WTC11 (cell line): ENCODE data around the gene MYOG. TPM values are rescaled to one million over a fixed set of nuclear protein-coding genes. Genes with fewer than 3 reads are reported as not detected.

Experiments
- ATAC-seq: fragments of 200-7000 bp; cut with Tn5 transposase; 2 replicates; pipeline ENCODE4 v1.10.0; 2021; ENCODE audit warnings: mild to moderate bottlenecking, moderate library complexity
- CTCF ChIA-PET: fragments of 300-600 bp; sonication (Branson Sonifier 250); formaldehyde crosslinking; loops from one replicate; lab custom pipeline; 2021; ENCODE audit warnings: antibody characterized with exemption; lab: Charles Lee
- POLR2A ChIA-PET: fragments of 350-600 bp; sonication (Branson Sonifier 250); formaldehyde crosslinking; loops from one replicate; lab custom pipeline; 2021; ENCODE audit warnings: antibody characterized with exemption; lab: Charles Lee
- DNase-seq: peaks from one replicate; pipeline ENCODE4 v3.0.0; 2021; ENCODE audit warnings: low spot score
- H3K27ac Mint-ChIP-seq: 2 replicates; pipeline ENCODE4 v1.8.0; 2021; ENCODE audit warnings: mixed read lengths
- H3K27me3 Mint-ChIP-seq: 2 replicates; pipeline ENCODE4 v1.8.0; 2021; ENCODE audit warnings: low read depth, mild to moderate bottlenecking, moderate library complexity, mixed read lengths
- H3K36me3 Mint-ChIP-seq: 2 replicates; pipeline ENCODE4 v1.8.0; 2021; ENCODE audit warnings: mixed read lengths
- H3K4me1 Mint-ChIP-seq: 2 replicates; pipeline ENCODE4 v1.8.0; 2022; ENCODE audit warnings: mixed read lengths
- H3K4me3 Mint-ChIP-seq: 2 replicates; pipeline ENCODE4 v1.8.0; 2021; ENCODE audit warnings: mild to moderate bottlenecking, moderate library complexity, mixed read lengths
- H3K9me3 Mint-ChIP-seq: 2 replicates; pipeline ENCODE4 v1.8.0; 2021; ENCODE audit warnings: mixed read lengths
- AR ChIP-seq: fragments of 250-450 bp; sonication (Bioruptor Pico); IDR thresholded peaks from 2 replicates; pipeline ENCODE4 v1.9.0; 2021; ENCODE audit warnings: mild to moderate bottlenecking
- ATF2 ChIP-seq: sonication (generic); formaldehyde crosslinking; IDR thresholded peaks from 2 replicates; pipeline ENCODE4 v1.8.1; 2022; ENCODE audit warnings: low read depth, missing genetic modification reagents, borderline replicate concordance
- CREM ChIP-seq: sonication (generic); formaldehyde crosslinking; IDR thresholded peaks from 2 replicates; pipeline ENCODE4 v1.8.1; 2022; ENCODE audit warnings: mild to moderate bottlenecking, missing genetic modification reagents, moderate library complexity
- CTCF ChIP-seq: fragments of 200-600 bp; IDR thresholded peaks from 2 replicates; pipeline ENCODE4 v1.8.0; 2022; ENCODE audit warnings: antibody characterized with exemption
- E2F4 ChIP-seq: sonication (generic); formaldehyde crosslinking; IDR thresholded peaks from 2 replicates; pipeline ENCODE4 v1.8.1; 2022; ENCODE audit warnings: low read depth, mild to moderate bottlenecking, moderate library complexity, missing genetic modification reagents, borderline replicate concordance
- E2F5 ChIP-seq: sonication (generic); formaldehyde crosslinking; IDR thresholded peaks from 2 replicates; pipeline ENCODE4 v1.8.1; 2022; ENCODE audit warnings: mild to moderate bottlenecking, moderate library complexity, missing genetic modification reagents
- FOXJ3 ChIP-seq: sonication (generic); formaldehyde crosslinking; IDR thresholded peaks from 2 replicates; pipeline ENCODE4 v1.9.0; 2021; ENCODE audit warnings: missing genetic modification reagents, mild to moderate bottlenecking, borderline replicate concordance
- GTF2I ChIP-seq: fragments of 250-450 bp; sonication (Bioruptor Pico); conservative IDR thresholded peaks from 2 replicates; pipeline ENCODE4 v1.4.0; 2021; ENCODE audit warnings: mild to moderate bottlenecking
- IRF1 ChIP-seq: sonication (generic); formaldehyde crosslinking; IDR thresholded peaks from 2 replicates; pipeline ENCODE4 v1.8.0; 2023; ENCODE audit warnings: missing genetic modification reagents
- IRF2 ChIP-seq: sonication (generic); formaldehyde crosslinking; IDR thresholded peaks from 2 replicates; pipeline ENCODE4 v1.8.0; 2022; ENCODE audit warnings: low read depth, missing genetic modification reagents, borderline replicate concordance
- JUN ChIP-seq: sonication (generic); formaldehyde crosslinking; IDR thresholded peaks from 2 replicates; pipeline ENCODE4 v1.8.0; 2023; ENCODE audit warnings: mild to moderate bottlenecking, missing genetic modification reagents
- MXD4 ChIP-seq: fragments of 250-450 bp; sonication (Bioruptor Pico); IDR thresholded peaks from 2 replicates; pipeline ENCODE4 v1.8.0; 2021; ENCODE audit warnings: mild to moderate bottlenecking, moderate library complexity, borderline replicate concordance
- PRRX2 ChIP-seq: fragments of 250-450 bp; sonication (Bioruptor Pico); IDR thresholded peaks from 2 replicates; pipeline ENCODE4 v1.8.0; 2021; ENCODE audit warnings: mild to moderate bottlenecking
- RELA ChIP-seq: sonication (generic); formaldehyde crosslinking; IDR thresholded peaks from 2 replicates; pipeline ENCODE4 v1.8.1; 2022; ENCODE audit warnings: missing genetic modification reagents, mild to moderate bottlenecking, borderline replicate concordance
- TP53 ChIP-seq: sonication (generic); formaldehyde crosslinking; IDR thresholded peaks from 2 replicates; pipeline ENCODE4 v1.8.1; 2023; ENCODE audit warnings: mild to moderate bottlenecking, missing genetic modification reagents
- ZNF263 ChIP-seq: sonication (generic); formaldehyde crosslinking; IDR thresholded peaks from 2 replicates; pipeline ENCODE4 v1.8.1; 2022; ENCODE audit warnings: low read depth, mild to moderate bottlenecking, moderate library complexity, missing genetic modification reagents
- ZNF396 ChIP-seq: fragments of 250-450 bp; sonication (Bioruptor Pico); IDR thresholded peaks from 2 replicates; pipeline ENCODE4 v1.8.0; 2021; ENCODE audit warnings: mild to moderate bottlenecking, moderate library complexity, borderline replicate concordance
- ZSCAN18 ChIP-seq: fragments of 250-450 bp; sonication (Bioruptor Pico); IDR thresholded peaks from 2 replicates; pipeline ENCODE4 v2.1.2; 2022; ENCODE audit warnings: mild to moderate bottlenecking, moderate library complexity
- total RNA-seq: library from RNA; stranded (reverse); gene quantifications from 3 replicates; pipeline ENCODE4 v1.2.3, GENCODE V29; 2021

MYOG gene
- total RNA-seq, 1 experiment from 2014 or later = not detected

GRCh38 chr1:203048555-203049051 lies 37.2 kb downstream of the MYOG start (continued):
- TF ChIP-seq CTCF (no peak), GTF2I (CRISPR knock-in tag) (no peak), ZNF263 (CRISPR knock-in tag) (no peak), ZNF396 (CRISPR knock-in tag) (no peak), E2F4 (CRISPR knock-in tag) (no peak), RELA (CRISPR knock-in tag) (no peak), IRF1 (CRISPR knock-in tag) (no peak), CREM (no peak)

GRCh38 chr1:203048086-203048485 lies 37.7 kb downstream of the MYOG start:
- DNase-seq (no peak), ATAC-seq (no peak)
- H3K27ac Mint-ChIP-seq = no peak overlapping the region
- CTCF ChIA-PET = interaction anchor here (0.6 to 11.5 kb wide), 40 partner anchors 7 to 602 kb away, joined by 3 to 412 read pairs (median 5); partner anchors contain the start of genes ADORA1, MYBPH, MYOG and PPFIA4
- POLR2A ChIA-PET = interaction anchor here (1.0 to 1.3 kb wide), 2 partner anchors 8 to 18 kb away, joined by 3 to 4 read pairs; no protein-coding TSS in a partner anchor
- no peaks in the 10 kb centered on the region; the same call in 1 of the 2 replicates for H3K27me3 Mint-ChIP-seq
- peaks cover 29% of the 10 kb centered on the region for H3K4me1 Mint-ChIP-seq
- TF ChIP-seq GTF2I (CRISPR knock-in tag) = no peak
- H3K4me3 Mint-ChIP-seq = no peak overlapping the region
- H3K9me3 Mint-ChIP-seq = no peaks in the 10 kb centered on the region
- peaks cover 29% of the 10 kb centered on the region for H3K36me3 Mint-ChIP-seq

GRCh38 chr1:203046984-203047630 lies 38.7 kb downstream of the MYOG start:
- H3K36me3 Mint-ChIP-seq = peaks cover 30% of the 10 kb centered on the region
- no peak overlapping the region for H3K27ac Mint-ChIP-seq
- no peak overlapping the region for H3K4me3 Mint-ChIP-seq
- POLR2A ChIA-PET = no interaction called here
- H3K27me3 Mint-ChIP-seq = no peaks in the 10 kb centered on the region; the same call in 1 of the 2 replicates
- ATAC-seq (no peak), DNase-seq (no peak)
- CTCF ChIA-PET = interaction anchor here (2.3 to 11.5 kb wide), 5 partner anchors 6 to 221 kb away, joined by 12 to 412 read pairs (median 41); no protein-coding TSS in a partner anchor
- H3K9me3 Mint-ChIP-seq = no peaks in the 10 kb centered on the region
- H3K4me1 Mint-ChIP-seq = peaks cover 20% of the 10 kb centered on the region
- TF ChIP-seq TP53 (CRISPR knock-in tag) (no peak), FOXJ3 (CRISPR knock-in tag) (no peak), E2F4 (CRISPR knock-in tag) (no peak), ATF2 (no peak), PRRX2 (no peak), IRF1 (CRISPR knock-in tag) (no peak), IRF2 (no peak), AR (CRISPR knock-in tag) (no peak), ZSCAN18 (CRISPR knock-in tag) (no peak), MXD4 (CRISPR knock-in tag) (no peak), ZNF263 (CRISPR knock-in tag) (no peak), JUN (no peak), E2F5 (CRISPR knock-in tag) (no peak)
